ENCODE results near the gene MNX1.

Gene MNX1

GRCh38 chr7:157021071-157021870 lies 10.8 kb upstream of the MNX1 start:
- no peak for TF ChIP-seq CTCF (conservative IDR thresholded peaks at IDR 0.05; ENCODE audit: low read length)
- TF ChIP-seq EZH2phosphoT487 (IDR thresholded peaks at IDR 0.05; ENCODE audit: borderline replicate concordance), result no peak
- no peak overlapping the region for H2AFZ ChIP-seq (ENCODE audit: low read length)
- no peaks in the 10 kb centered on the region for H3K9me3 ChIP-seq (ENCODE audit: insufficient read depth, low read depth, low read length)
- no peaks in the 10 kb centered on the region for H3K79me2 ChIP-seq (ENCODE audit: insufficient read depth, low read length)
- H3K9me2 ChIP-seq (replicated peaks; ENCODE audit: low read depth, low read length), result no peaks in the 10 kb centered on the region
- no peaks in the 10 kb centered on the region for H3K27me3 ChIP-seq (ENCODE audit: insufficient read depth, low read length, poor library complexity, severe bottlenecking)
- no peaks in the 10 kb centered on the region for H4K20me1 ChIP-seq (ENCODE audit: insufficient read depth, low read length, poor library complexity, severe bottlenecking)
- no peak overlapping the region for H3K9ac ChIP-seq (ENCODE audit: low read depth, low read length, poor library complexity, severe bottlenecking)
- H3K4me2 ChIP-seq (ENCODE audit: low read depth, low read length, poor library complexity, severe bottlenecking), result no peak overlapping the region
- H3K4me1 ChIP-seq (ENCODE audit: insufficient read depth, low read length, poor library complexity, severe bottlenecking), result peaks cover 5% of the 10 kb centered on the region
- no peaks in the 10 kb centered on the region for H3F3A ChIP-seq (ENCODE audit: low read depth)
- H3K4me3 ChIP-seq (ENCODE audit: low read length, poor library complexity, severe bottlenecking), result no peak overlapping the region
- no peaks in the 10 kb centered on the region for H3K36me3 ChIP-seq (ENCODE audit: insufficient read depth, low read length)

- Histone ChIP-seq H3K9ac (ENCODE audit: low read depth, low read length, poor library complexity, severe bottlenecking) (no peak overlapping the region), H3K9me2 (replicated peaks; ENCODE audit: low read depth, low read length) (no peaks in the 10 kb centered on the region), H4K20me1 (ENCODE audit: insufficient read depth, low read length, poor library complexity, severe bottlenecking) (no peaks in the 10 kb centered on the region), H3F3A (ENCODE audit: low read depth) (no peaks in the 10 kb centered on the region), H3K4me2 (ENCODE audit: low read depth, low read length, poor library complexity, severe bottlenecking) (no peak overlapping the region), H3K4me3 (ENCODE audit: low read length, poor library complexity, severe bottlenecking) (no peak overlapping the region), H3K36me3 (ENCODE audit: insufficient read depth, low read length) (no peaks in the 10 kb centered on the region), H3K27me3 (ENCODE audit: insufficient read depth, low read length, poor library complexity, severe bottlenecking) (no peaks in the 10 kb centered on the region), H3K9me3 (ENCODE audit: insufficient read depth, low read depth, low read length) (no peaks in the 10 kb centered on the region), H3K4me1 (ENCODE audit: insufficient read depth, low read length, poor library complexity, severe bottlenecking) (peaks cover 10% of the 10 kb centered on the region), H3K79me2 (ENCODE audit: insufficient read depth, low read length) (no peaks in the 10 kb centered on the region), H2AFZ (ENCODE audit: low read length) (no peak overlapping the region)
- no peak for TF ChIP-seq EZH2phosphoT487 (IDR thresholded peaks at IDR 0.05; ENCODE audit: borderline replicate concordance)
- TF ChIP-seq CTCF (conservative IDR thresholded peaks at IDR 0.05; ENCODE audit: low read length), result no peak
Measured at GRCh38 chr7:157020514-157021070, 10.1 kb upstream of the MNX1 start.

GRCh38 chr7:157019718-157020451 lies 9.4 kb upstream of the MNX1 start:
- TF ChIP-seq CTCF (conservative IDR thresholded peaks at IDR 0.05; ENCODE audit: low read length) (no peak), EZH2phosphoT487 (IDR thresholded peaks at IDR 0.05; ENCODE audit: borderline replicate concordance) (no peak)
- H3K9me2 ChIP-seq (replicated peaks; ENCODE audit: low read depth, low read length), result no peaks in the 10 kb centered on the region
- H3F3A ChIP-seq (ENCODE audit: low read depth), result no peaks in the 10 kb centered on the region
- no peak overlapping the region for H3K4me2 ChIP-seq (ENCODE audit: low read depth, low read length, poor library complexity, severe bottlenecking)
- H3K4me1 ChIP-seq (ENCODE audit: insufficient read depth, low read length, poor library complexity, severe bottlenecking), result peaks cover 10% of the 10 kb centered on the region
- H3K9ac ChIP-seq (ENCODE audit: low read depth, low read length, poor library complexity, severe bottlenecking), result no peak overlapping the region
- H3K27me3 ChIP-seq (ENCODE audit: insufficient read depth, low read length, poor library complexity, severe bottlenecking), result no peaks in the 10 kb centered on the region
- no peaks in the 10 kb centered on the region for H3K36me3 ChIP-seq (ENCODE audit: insufficient read depth, low read length)
- no peaks in the 10 kb centered on the region for H3K79me2 ChIP-seq (ENCODE audit: insufficient read depth, low read length)
- H4K20me1 ChIP-seq (ENCODE audit: insufficient read depth, low read length, poor library complexity, severe bottlenecking), result no peaks in the 10 kb centered on the region
- H3K4me3 ChIP-seq (ENCODE audit: low read length, poor library complexity, severe bottlenecking), result no peak overlapping the region
- H3K9me3 ChIP-seq (ENCODE audit: insufficient read depth, low read depth, low read length), result no peaks in the 10 kb centered on the region
- H2AFZ ChIP-seq (ENCODE audit: low read length), result no peak overlapping the region

Data from Loucy (cell line).